ENCODE results near the gene PHC3.

PHC3 gene

DNA sequence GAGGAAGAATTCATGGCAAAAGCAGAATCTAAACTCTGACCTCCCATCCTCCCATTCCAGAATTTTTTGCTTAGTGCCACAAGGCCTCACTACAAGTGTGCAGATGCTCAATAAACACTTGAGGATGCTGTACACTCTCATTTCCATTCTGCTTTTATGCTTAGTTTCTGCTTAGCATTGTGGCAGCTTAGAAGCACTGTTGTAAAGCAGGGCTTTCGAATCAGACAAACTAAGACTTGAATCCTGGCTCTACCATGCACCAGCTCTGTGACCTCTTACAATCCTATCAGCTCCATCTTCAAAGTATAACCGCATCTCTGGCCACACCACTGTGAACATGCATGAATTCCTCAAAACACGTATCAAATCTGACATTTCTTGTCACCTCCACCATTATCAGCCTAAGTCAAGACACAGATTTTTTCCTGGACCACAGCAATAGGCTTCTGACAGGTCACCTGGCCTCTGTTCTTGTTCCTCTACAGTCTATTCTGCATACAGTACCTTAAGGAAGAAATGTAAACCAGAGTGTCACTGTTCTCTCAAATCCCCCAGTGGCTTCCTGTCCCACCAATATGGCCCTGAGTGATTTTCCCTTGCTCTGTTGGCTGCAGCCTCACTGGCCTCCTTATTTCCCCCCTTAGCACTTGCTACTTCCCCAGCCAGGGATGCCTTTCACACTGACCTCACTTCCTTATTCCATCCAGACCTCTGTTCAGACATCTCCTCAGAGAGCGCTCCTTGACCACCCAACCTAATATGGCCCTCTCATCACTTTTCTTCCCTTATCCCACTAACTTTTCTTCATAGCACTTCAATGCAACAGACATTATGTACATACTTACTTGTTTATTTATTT, 8.1 kb upstream of the PHC3 start:
- DNase-seq = peak; percentile 37 to 42

DNA sequence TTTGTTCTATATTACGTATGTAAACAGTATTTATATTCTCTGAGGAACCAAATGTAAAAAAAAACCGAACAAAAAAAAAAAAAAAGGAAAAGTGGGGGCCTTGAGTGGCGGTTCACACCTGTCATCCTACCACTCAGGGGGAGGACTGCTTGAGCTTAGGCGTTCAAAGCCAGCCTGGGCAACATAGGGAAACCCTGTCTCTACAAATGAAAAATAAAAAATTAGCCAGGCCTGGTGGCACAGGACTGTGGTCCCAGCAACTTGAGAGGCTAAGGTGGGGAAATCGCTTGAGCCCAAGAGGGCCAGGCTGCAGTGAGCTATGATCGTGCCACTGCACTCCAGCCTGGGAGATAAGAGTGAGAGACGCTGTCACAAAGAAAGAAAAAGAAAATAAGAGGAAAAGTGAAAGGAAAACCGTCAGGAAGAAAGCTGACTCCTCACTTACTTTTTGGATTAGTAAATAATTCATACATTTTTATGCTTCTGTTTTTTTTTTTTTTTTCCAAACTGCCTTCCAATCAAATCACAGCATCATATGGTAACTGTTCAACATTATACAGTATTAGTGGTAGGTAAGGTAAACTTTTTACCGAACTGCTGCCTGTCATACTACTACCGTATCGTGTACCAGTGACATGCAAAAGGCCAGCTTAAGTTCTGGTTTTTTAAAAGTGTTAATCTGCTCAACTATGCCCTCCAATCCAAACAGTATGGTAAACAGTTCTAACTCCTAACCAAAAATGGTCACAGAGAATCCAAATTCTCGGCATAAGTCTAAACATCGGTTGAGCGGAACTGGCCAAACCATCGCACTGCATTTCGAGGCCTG, 1.2 kb downstream of the PHC3 start:
- peak in 1 of 2 donors; percentile 28 for DNase-seq

DNA sequence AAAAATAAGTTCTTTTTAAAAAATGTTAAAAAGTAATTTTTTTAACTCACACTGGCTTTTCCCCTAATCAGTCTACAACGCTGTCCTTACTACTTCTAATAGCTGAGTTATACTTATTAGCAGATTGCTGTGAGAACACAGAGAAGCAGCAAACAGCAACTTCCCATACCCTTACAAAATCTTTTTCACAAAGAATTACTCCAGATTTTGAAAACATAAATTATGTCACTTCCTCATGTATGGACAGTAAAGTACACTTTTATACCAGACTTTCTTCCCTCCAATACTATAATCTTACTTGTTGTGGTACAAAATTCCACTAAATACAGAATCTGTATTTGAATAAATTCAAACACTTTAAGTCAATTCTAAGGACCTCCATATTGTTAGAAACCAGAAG, 2.1 kb downstream of the PHC3 start:
- DNase-seq = peak; percentile 48 to 69

DNA sequence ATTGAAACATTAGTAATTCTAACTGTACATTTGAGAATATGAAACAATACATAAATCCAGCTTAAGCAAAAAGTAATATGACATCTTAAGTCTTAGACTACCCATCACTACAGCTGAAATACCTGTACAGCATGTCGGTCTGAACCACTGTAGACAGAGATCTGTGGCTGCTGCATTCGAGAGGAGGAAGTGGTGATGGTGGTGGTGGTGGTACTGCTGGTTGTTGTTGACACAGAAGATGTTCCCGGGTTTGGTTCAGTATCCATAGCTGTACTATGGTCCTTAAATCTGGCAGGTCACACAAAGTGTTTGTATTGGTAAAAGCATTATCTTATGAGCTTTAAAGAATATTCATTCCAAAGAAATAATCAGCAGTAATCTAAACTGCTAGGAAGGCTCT, 2.9 kb downstream of the PHC3 start:
- DNase-seq = no peak

DNA sequence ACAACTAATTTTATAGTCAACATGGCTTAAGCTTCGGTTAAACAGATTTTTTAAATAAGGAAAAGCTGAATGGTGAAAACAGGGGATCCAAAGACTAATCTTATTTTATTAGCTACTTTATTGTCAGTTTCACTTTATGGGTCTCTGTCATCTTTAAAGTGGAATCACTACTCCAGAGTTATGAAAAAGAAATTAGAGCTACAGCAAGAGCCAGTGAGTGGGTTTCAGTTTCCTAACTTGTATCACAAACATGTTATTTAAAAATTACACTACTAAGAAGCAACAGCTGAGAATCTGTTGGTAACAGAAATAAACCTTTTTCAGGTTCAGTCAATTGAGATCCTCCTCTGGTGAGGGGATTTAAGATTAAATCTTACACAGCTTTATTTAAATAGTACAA, 10.0 kb downstream of the PHC3 start:
- DNase-seq = no peak

DNA sequence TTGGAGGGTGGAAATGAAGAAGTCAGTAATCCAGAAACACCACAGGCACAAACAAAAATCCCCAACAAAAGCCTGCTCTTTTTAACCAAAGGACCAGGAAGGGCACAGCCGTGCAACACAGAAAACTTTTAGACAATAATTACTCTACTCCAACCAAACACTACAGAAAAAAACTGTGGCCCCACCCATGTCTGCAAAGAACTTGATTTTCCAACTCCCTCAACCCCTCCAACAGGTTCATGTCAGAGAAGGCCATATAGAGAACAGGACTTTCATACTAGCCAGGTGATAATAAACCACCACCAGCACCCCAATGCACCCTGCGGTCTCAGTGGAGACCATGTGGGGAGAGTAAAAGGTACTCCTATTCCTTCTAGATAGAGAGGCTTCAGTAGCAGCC, 16.8 kb downstream of the PHC3 start:
- no peak for DNase-seq

DNA sequence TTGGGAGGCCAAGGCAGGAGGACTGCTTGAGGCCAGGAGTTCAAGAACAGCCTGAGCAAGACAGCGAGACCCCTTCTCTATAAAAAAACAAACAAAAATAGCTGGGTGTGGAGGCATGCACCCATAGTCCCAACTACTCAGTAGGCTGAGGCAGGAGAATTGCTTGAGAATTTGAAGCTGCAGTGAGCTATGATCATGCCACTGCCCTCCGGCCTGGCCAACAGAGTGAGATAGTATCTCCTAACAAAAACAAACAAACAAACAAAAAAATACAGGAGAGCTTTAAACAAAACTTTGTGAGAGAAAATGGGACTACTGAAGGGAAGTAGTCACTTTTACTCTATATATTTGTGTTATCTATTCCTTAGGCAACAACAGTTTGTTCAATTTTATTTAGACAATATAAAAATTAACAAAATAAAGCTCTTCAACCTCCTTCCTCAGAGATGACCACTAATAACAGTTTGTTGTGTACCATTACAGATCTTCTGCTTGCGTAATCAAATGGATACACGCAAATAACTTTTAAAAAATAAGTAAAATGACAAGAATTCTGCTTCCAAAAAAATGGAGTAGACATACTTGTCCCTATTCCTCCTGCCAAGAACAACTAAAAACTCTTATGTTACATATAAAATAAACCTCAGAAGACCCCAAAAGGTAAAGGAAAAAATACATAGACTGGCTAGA, 17.4 kb downstream of the PHC3 start:
- DNase-seq = no peak

DNA sequence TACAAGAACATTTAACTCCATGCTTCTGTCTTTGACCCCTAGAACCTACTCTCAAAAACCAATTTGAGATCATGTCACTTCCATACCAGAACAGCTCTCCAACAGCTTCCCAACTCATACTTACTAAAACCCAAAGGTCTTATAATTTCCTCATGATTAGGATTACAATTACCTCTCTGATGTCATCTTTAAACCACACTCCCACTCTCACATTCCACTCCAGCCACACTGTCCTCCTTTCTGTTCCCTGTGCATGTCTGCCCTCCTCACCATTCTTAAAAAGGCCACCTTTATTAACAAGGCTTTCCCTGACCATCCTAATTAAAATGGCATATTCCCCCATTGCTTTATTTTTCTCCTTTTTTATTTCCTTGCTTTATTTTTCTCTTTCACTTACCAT, 18.9 kb downstream of the PHC3 start:
- DNase-seq = no peak

DNA sequence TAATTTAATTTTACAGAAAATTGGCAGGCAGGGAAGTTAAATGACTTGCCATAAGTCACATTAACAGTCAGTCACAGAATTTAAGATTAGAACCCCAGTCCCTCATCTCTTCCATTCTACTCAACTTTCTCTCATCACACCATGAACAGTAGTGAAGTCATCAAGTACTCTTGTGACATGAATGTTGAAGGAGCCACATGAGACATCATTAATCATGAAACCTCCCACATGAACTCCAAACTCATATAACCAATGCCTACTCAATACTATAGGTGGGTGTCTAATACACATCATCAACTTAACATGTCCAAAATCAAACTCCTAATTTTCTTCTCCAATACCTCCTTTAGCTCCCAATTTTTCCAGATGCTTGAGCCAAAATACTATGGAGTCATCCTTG, 19.5 kb downstream of the PHC3 start:
- DNase-seq = no peak

DNA sequence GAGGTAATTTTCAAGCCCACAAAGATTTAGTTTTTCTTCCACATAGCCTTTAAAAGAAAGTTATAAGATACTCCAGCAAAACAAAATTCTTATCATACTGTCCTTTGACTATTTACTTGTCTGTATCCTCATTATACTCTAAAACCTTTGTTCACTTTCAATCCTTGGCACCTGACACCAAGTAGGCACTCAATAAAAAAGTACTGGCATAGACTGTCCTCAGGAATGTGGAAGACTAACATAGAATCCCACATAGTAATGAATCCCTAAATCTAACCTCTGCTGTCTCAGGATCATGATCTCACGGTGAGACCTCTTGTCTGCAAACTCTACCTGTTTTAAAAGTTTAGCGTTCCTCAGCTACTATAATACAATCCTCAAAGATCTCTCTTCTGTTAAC, 21.6 kb downstream of the PHC3 start:
- no peak for DNase-seq

DNA sequence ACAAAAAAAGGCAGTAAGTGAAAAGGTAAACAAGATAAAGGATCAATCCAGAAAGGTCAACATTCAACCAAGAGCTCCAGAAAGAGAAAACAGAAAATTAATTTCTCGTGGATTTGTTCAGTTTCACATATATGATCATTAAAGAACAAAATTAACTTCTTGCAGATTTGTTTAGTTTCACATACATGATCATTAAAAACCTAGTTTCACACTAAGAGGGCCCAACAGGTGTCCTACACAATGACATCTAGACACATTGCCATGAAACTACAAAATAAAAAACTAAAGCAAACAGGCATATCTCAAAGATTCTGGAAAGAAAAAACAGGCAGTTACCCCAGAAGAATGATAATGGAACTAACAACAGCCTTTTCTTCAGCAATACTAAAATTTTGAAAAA, 22.1 kb downstream of the PHC3 start:
- no peak for DNase-seq

DNA sequence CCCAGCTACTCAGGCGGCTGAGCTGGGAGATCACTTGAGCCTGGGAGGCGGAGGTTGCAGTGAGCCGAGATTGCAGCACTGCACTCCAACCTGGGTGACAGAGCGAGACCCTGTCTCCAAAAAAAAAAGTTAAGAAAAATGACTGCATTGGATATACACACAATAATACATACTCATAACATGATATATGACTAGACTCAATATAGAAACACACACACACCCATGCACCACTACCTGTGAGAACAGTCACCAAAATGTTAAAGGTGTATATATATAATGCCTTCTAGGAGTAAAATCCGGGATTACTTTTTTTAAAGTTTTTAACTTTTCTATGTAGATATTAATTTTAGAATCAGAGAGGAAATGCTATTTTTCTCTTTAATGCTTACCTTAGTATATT, 25.9 kb downstream of the PHC3 start:
- no peak for DNase-seq

DNA sequence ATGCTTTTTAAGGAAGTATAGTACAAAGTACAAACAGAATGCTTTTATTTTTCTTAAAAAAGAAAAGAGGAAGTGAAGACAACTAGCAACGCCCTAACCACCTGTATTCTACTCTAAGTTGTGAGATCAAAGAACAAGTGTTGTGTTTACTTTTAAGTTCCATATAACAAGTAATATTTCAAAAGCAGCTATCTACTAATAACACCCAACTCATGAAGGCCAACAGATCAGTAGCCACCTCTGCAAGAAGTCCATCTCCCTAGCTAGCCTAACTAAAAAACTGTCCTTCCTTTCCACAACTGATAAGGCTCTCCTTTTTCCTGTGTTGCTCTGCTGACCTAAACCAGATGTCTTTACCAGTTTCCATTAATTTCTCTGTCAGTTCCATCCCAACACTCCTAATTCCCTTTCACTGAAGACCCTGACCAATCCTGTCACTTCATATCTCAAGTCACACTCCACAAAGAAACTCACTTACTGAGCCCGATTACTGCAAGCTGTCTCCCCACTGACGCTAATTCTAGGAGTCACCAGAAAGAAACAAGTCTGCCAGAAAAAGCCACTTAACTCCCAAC, 26.9 kb downstream of the PHC3 start:
- peak in 1 of 2 donors; percentile 15 for DNase-seq

DNA sequence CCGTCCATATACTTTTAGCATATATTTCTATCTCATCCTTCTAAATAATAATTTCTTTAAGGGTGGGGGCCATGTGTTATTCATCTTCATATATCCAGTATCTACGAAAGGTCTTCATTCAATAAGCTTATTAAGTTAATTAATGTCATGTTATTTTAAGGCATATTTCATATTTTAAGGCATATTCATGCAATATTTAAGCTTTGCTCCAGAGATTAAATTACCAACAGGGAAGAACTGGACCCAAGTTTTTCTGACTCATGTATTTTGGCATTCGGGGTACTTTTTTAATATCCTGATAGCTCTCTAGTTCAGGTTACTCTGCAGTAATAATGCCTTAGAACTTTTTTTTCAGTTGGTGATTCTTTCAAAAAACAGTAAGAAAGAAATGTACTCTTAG, 27.4 kb downstream of the PHC3 start:
- no peak for DNase-seq

DNA sequence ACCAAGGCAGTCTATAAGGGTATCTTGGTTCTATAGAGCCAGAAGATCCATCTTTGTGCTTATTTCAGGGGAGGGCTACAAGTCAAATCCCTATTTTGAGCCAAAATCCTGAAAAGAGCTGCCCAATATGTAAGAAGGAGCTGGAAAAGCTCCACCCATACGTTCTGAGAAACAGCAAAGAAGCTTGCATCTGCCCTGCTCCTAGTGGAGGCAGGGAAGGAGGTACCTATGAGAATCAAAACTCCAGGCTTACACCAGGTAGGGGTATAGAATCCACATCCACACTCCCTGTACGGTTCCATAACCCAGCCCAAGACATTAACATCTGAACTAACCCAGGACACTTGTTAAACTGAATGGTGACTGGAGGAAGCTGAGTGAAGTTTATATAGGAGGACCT, 30.0 kb downstream of the PHC3 start:
- DNase-seq = no peak

DNA sequence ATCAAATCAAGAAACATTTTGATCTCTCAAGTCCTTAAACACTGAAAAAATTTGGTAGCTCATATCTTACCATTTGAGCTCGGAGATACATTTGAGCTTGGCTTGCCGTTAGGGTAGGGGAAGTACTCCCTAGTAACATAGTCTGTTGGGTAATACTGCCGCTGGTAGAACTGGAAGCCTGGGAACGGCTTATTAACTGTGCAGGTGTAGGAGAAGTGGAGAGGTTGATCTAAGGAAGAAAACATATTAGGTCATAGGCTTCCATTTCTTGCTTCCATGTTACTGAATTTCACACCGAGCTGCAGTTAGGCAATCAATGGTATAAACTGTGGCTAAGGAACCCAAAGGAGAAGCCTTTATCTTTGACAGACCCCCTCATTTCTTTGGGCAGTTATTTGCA, 32.5 kb downstream of the PHC3 start:
- DNase-seq = peak in 1 of 2 donors; percentile 15

DNA sequence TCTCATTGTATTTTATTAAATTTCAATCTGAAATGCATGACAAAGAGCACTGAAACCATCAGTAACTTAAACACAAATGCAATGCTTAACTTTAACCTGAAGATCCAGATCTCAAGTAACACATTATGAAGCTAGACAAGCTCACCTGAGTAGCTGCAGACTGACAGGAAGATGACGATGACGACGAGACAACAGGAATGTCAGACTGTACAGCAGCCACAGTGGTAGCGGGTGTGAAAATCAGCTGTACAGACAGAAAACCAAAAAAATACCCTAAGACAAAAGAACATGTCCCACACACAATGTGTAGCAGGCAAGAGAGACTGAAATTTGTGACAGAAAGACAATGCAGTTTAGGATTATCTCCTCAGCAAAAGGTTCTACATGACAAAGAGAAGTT, 36.3 kb downstream of the PHC3 start:
- no peak for DNase-seq

DNA sequence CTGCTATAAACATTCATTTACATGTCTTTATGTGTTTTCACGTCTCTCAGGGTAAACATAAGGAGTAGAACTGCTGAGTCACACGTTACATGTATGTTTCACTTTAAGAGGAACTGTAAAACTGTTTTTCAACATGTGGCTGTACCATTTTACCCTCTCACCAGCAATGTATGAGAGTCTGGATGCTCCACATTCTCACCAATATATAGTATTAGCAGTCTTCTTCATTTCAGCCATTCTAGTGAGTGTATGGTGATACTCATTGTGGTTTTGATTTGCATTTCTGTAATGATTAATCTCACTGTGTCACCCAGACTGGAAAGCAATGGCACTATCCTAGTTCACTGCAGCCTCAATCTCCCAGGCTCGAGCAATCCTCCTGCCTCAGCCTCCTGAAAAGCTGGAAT, 37.1 kb downstream of the PHC3 start:
- DNase-seq = no peak

DNA sequence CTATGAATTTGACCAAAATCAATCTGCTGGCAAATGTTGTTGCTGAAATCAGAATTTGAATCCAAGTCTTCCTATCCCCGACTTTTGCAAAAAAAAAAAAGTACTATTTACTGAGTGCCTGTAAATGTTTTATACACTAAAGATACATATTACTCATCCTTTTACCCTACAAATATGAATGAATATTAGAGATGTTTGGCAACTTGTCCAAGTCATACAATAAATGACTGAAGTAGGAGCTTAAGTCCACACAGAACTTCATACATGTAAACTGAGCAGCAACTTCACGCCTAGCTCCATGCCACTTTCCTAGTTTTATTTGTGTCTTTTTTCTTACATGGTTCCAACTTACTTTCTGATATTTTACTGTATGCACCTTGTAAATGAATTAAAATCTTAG, 39.2 kb downstream of the PHC3 start:
- no peak for DNase-seq

DNA sequence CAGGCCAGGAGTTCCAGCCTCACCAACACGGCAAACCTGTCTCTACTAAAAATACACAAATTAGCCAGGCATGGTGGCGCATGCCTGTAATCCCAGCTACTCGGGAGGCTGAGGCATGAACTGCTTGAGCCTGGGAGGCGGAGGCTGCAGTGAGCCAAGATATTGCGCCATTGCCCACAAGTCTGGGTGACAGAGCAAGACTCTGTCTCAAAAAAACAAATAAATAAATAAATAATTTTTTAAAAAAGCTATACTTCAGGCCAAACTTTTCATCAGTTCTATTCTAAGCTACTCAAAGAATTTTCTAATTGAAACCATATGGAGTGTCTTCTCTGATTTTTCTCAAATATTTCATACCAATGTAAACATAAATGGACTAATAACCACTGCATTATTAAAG, 43.5 kb downstream of the PHC3 start:
- no peak for DNase-seq

DNA sequence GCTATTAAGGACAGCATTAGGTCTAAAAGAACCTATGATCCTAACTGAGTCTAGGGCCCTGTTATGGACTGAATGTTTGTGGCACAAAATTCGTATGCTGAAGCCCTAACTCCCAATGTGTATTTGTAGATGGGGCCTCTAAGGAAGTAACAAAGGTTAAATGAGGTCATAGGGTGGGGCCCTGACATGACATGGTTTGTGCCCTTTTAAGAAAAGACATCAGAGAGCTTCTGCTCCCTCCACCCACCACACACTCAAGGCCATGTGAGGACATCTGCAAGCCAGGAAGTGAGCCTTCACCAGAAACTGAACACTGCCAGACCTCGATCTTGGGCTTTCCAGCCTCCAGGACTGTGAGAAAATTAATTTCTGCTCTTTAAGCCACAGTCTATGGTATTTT, 49.2 kb downstream of the PHC3 start:
- peak; percentile 33 to 42 for DNase-seq

DNA sequence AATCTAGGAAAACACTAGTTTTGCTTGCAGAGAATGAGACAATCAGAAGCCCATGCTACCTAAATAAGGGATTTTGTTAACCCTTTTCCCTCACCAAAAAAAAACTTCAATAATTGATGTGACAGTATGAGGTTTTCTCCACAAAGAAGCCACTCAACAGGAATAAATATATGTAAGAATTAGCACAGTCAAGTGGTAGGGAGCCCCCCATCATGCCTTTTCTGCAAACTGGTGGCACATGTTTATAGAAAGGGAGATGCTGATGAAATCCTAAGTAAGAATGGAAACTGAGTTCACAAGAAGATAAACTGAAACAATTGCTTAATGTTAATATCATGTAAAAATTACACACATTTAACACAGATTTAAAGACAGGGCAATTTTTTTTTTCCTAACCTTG, 51.0 kb downstream of the PHC3 start:
- DNase-seq = no peak

DNA sequence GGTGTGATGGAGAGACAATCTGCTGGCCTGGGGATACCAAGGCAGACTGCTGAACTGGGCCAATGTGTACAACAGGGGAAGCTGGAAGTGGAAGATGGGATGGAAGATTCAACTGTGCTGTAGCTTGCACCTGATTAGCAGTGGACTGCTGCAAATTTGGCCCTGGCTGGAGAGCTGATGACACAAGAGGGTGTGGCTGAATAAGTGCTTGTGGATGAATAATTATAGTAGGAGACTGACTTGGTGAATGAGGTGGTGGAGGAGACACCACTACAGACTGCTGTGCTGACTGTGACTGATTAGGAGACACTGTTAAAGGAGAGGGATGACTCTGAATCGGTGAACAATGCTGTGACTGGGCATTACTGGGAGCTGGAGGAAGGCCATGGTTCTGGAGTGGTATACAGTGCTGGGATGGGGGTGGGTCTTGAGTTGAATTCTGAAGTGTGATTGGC, 52.5 kb downstream of the PHC3 start:
- DNase-seq = no peak
